IPS-18c (cell line): Measurements from ENCODE around the gene RREB1.
A peak's percentile ranks its signal among the peaks of the same experiment; 100 is the strongest.

Experiments used
- H3K4me3 ChIP-seq: 2 replicates; pipeline ENCODE4 v1.7.0; 2013; ENCODE audit warnings: low read depth, mild to moderate bottlenecking, low read length, moderate library complexity; ENCODE audit not compliant: insufficient read depth
- H3K9me3 ChIP-seq: one replicate; pipeline ENCODE4 v1.6.1; 2013; ENCODE audit warnings: mild to moderate bottlenecking, low read length, moderate library complexity; ENCODE audit not compliant: control insufficient read depth, insufficient read depth

The RREB1 gene

GRCh38 chr6:7112171-7112570 lies 4.4 kb downstream of the RREB1 start:
- Histone ChIP-seq H3K9me3 (peaks cover 2% of the 10 kb centered on the region), H3K4me3 (no peak overlapping the region)

GRCh38 chr6:7112741-7113313 lies 5.1 kb downstream of the RREB1 start:
- Histone ChIP-seq H3K9me3 (peaks cover 2% of the 10 kb centered on the region), H3K4me3 (peak overlapping the region; percentile 28; the same call in 1 of the 2 replicates)

GRCh38 chr6:7114744-7115458 lies 7.1 kb downstream of the RREB1 start:
- H3K9me3 ChIP-seq, result no peaks in the 10 kb centered on the region
- no peak overlapping the region for H3K4me3 ChIP-seq

GRCh38 chr6:7115543-7116231 lies 7.9 kb downstream of the RREB1 start:
- H3K9me3 ChIP-seq, result no peaks in the 10 kb centered on the region
- no peak overlapping the region for H3K4me3 ChIP-seq

GRCh38 chr6:7119272-7119801 lies 11.6 kb downstream of the RREB1 start:
- H3K4me3 ChIP-seq, result no peak overlapping the region

GRCh38 chr6:7121700-7122241 lies 14.0 kb downstream of the RREB1 start:
- Histone ChIP-seq H3K4me3 (no peak overlapping the region), H3K9me3 (no peaks in the 10 kb centered on the region)

More at GRCh38 chr6:7119272-7119801, 11.6 kb downstream of the RREB1 start:
- H3K9me3 ChIP-seq, result no peaks in the 10 kb centered on the region

GRCh38 chr6:7122684-7123083 lies 14.9 kb downstream of the RREB1 start:
- H3K4me3 ChIP-seq, result no peak overlapping the region
- H3K9me3 ChIP-seq, result no peaks in the 10 kb centered on the region

- H3K9me3 ChIP-seq, result no peaks in the 10 kb centered on the region
- no peak overlapping the region for H3K4me3 ChIP-seq
Observed at GRCh38 chr6:7124114-7124513, 16.4 kb downstream of the RREB1 start.

- no peak overlapping the region for H3K4me3 ChIP-seq
- H3K9me3 ChIP-seq, result no peaks in the 10 kb centered on the region
Observed at GRCh38 chr6:7124636-7125035, 16.9 kb downstream of the RREB1 start.

GRCh38 chr6:7125290-7125689 lies 17.5 kb downstream of the RREB1 start:
- Histone ChIP-seq H3K4me3 (no peak overlapping the region), H3K9me3 (no peaks in the 10 kb centered on the region)

- H3K4me3 ChIP-seq, result no peak overlapping the region
- H3K9me3 ChIP-seq, result no peaks in the 10 kb centered on the region
Observed at GRCh38 chr6:7126754-7127153, 19.0 kb downstream of the RREB1 start.

GRCh38 chr6:7127680-7128079 lies 19.9 kb downstream of the RREB1 start:
- Histone ChIP-seq H3K4me3 (no peak overlapping the region), H3K9me3 (no peaks in the 10 kb centered on the region)

GRCh38 chr6:7129360-7129759 lies 21.6 kb downstream of the RREB1 start:
- Histone ChIP-seq H3K4me3 (no peak overlapping the region), H3K9me3 (no peaks in the 10 kb centered on the region)

GRCh38 chr6:7129784-7130569 lies 22.2 kb downstream of the RREB1 start:
- H3K9me3 ChIP-seq, result no peaks in the 10 kb centered on the region
- H3K4me3 ChIP-seq, result no peak overlapping the region

- no peak overlapping the region for H3K4me3 ChIP-seq
Observed at GRCh38 chr6:7131390-7131789, 23.6 kb downstream of the RREB1 start.

GRCh38 chr6:7132398-7133035 lies 24.8 kb downstream of the RREB1 start:
- Histone ChIP-seq H3K4me3 (no peak overlapping the region), H3K9me3 (no peaks in the 10 kb centered on the region)

More at GRCh38 chr6:7131390-7131789, 23.6 kb downstream of the RREB1 start:
- H3K9me3 ChIP-seq, result no peaks in the 10 kb centered on the region
